HG03378 (cell line): Measurements from ENCODE around the gene PCDHA1.
"Not testable (repeated sequence)": the region's sequence is repeated elsewhere in the genome, so short reads cannot be mapped to it uniquely, and the experiment has no call there.

Experiments
- ATAC-seq: cut with Tn5 transposase; IDR thresholded peaks from one replicate; pipeline ENCODE4 v1.9.1; 2021; ENCODE audit warnings: mild to moderate bottlenecking, moderate library complexity; ENCODE audit not compliant: unreplicated experiment

The PCDHA1 gene

GRCh38 chr5:140849831-140850634, 64.1 kb downstream of the PCDHA1 start:
- ATAC-seq = not testable (repeated sequence)

- no peak for ATAC-seq
Measured at GRCh38 chr5:140855772-140856674, 70.1 kb downstream of the PCDHA1 start, which contains the start of gene PCDHA10. PCDHA10 (plus strand) TSS chr5:140855897; CDS start chr5:140856049, 152 bp downstream.

- no peak for ATAC-seq
Measured at GRCh38 chr5:140857177-140857986, 71.4 kb downstream of the PCDHA1 start.

- no peak for ATAC-seq
Measured at GRCh38 chr5:140857987-140858240, 72.0 kb downstream of the PCDHA1 start.

GRCh38 chr5:140862441-140863295, 76.7 kb downstream of the PCDHA1 start:
- no peak for ATAC-seq

GRCh38 chr5:140868721-140869554, 83.0 kb downstream of the PCDHA1 start, which contains the start of gene PCDHA11:
PCDHA11 (plus strand) TSS chr5:140868957; CDS start chr5:140869104, 147 bp downstream.
- ATAC-seq = no peak

- ATAC-seq = no peak
Measured at GRCh38 chr5:140869555-140869886, 83.6 kb downstream of the PCDHA1 start.

- no peak for ATAC-seq
Measured at GRCh38 chr5:140870221-140871201, 84.6 kb downstream of the PCDHA1 start.

- ATAC-seq = no peak
Measured at GRCh38 chr5:140875085-140876065, 89.4 kb downstream of the PCDHA1 start, which contains the start of gene PCDHA12. PCDHA12 (plus strand) TSS chr5:140875308; CDS start chr5:140875473, 165 bp downstream.

- ATAC-seq = not testable (repeated sequence)
Measured at GRCh38 chr5:140876541-140877261, 90.8 kb downstream of the PCDHA1 start.

- no peak for ATAC-seq
Measured at GRCh38 chr5:140877262-140877581, 91.3 kb downstream of the PCDHA1 start.

GRCh38 chr5:140881889-140882590, 96.1 kb downstream of the PCDHA1 start, which contains the start of gene PCDHA13:
PCDHA13 (plus strand) TSS chr5:140882124; CDS start chr5:140882269, 145 bp downstream.
- ATAC-seq = no peak

- ATAC-seq = no peak
Measured at GRCh38 chr5:140882591-140882899, 96.6 kb downstream of the PCDHA1 start.

- no peak for ATAC-seq
Measured at GRCh38 chr5:140883373-140883772, 97.4 kb downstream of the PCDHA1 start.

- ATAC-seq = no peak
Measured at GRCh38 chr5:140883927-140884697, 98.2 kb downstream of the PCDHA1 start.
